HepG2 (cell line): ENCODE data around the gene FAM53B. TPM values are rescaled to one million over a fixed set of nuclear protein-coding genes. Genes with fewer than 3 reads are reported as not detected.

Experiments
- ATAC-seq: fragments of 200-7000 bp; cut with Tn5 transposase; 3 replicates; pipeline ENCODE4 v1.9.1; 2020; ENCODE audit warnings: mild to moderate bottlenecking, moderate library complexity
- BruUV-seq: library from RNA; stranded (reverse); fragments of 400-500 nt; replicated peaks from 2 replicates; lab custom pipeline; 2021; lab: Mats Ljungman, UMichigan
- CTCF ChIA-PET: fragments of 300-600 bp; formaldehyde crosslinking; extraction: SDS; loops from one replicate; lab custom pipeline; 2021; ENCODE audit warnings: low total read pairs, inconsistent platforms, low intra/inter-chr PET ratio; lab: Yijun Ruan, JAX
- POLR2A ChIA-PET: fragments of 350-600 bp; sonication (Branson Sonifier 250); formaldehyde crosslinking; loops from one replicate; lab custom pipeline; 2020; ENCODE audit warnings: antibody characterized with exemption, inconsistent platforms; lab: Yijun Ruan, JAX
- DNase-seq: peaks from one replicate; pipeline ENCODE4 v3.0.0-alpha.2; 2015; ENCODE audit warnings: low spot score
- FAIRE-seq: peaks from 3 replicates; lab custom pipeline; 2011; peaks lifted over from hg19 to GRCh38; lab: Jason Lieb, UNC
- H2AFZ ChIP-seq: one replicate; pipeline ENCODE4 v1.6.1; 2011; ENCODE audit warnings: low read length, inconsistent platforms
- H3K27ac ChIP-seq: fragments of 300-600 bp; 3 replicates; pipeline ENCODE4 v1.8.0; 2011; ENCODE audit warnings: mixed run types, mild to moderate bottlenecking, mixed read lengths, low read length, inconsistent platforms; ENCODE audit not compliant: insufficient read depth; ENCODE audit errors: extremely low read length
- H3K27me3 ChIP-seq, 2 experiments: fragments of 200-600 bp in 1 of 2; 2 replicates in 1 of 2; 3 replicates in 1 of 2; pipeline versions ENCODE4 v1.6.0 to v1.8.0; 2011; ENCODE audit warnings: low read length in 2 of 2, mild to moderate bottlenecking in 2 of 2, moderate library complexity in 2 of 2, inconsistent platforms in 1 of 2; ENCODE audit not compliant: insufficient read depth in 2 of 2, control insufficient read depth in 1 of 2
- H3K36me3 ChIP-seq, 2 experiments: fragments of 200-600 bp in 1 of 2; replicated peaks in 1 of 2; 2 replicates in 1 of 2; 3 replicates in 1 of 2; pipeline versions ENCODE4 v1.5.1 to v1.8.0; 2011; ENCODE audit warnings: low read length in 2 of 2, inconsistent platforms in 1 of 2; ENCODE audit not compliant: insufficient read depth in 2 of 2, control insufficient read depth in 1 of 2
- H3K4me1 ChIP-seq: 2 replicates; pipeline ENCODE4 v1.5.1; 2012; ENCODE audit warnings: low read length, inconsistent platforms; ENCODE audit not compliant: insufficient read depth
- H3K4me2 ChIP-seq: 2 replicates; pipeline ENCODE4 v1.6.0; 2011; ENCODE audit warnings: low read depth, low read length, inconsistent platforms
- H3K4me3 ChIP-seq, 3 experiments: fragments of 200-600 bp in 1 of 3; sonication (generic), shearing (Covaris generic) in 1 of 3; replicated peaks in 1 of 3; 2 replicates each; pipeline ENCODE4 v1.5.1; 2011 to 2016; ENCODE audit warnings: low read length in 3 of 3, inconsistent platforms in 2 of 3, low read depth in 2 of 3, mild to moderate bottlenecking in 2 of 3, control low read depth in 1 of 3, mixed read lengths in 1 of 3; ENCODE audit not compliant: insufficient read depth in 1 of 3
- H3K79me2 ChIP-seq: one replicate; pipeline ENCODE4 v1.6.1; 2011; ENCODE audit warnings: low read length, inconsistent platforms; ENCODE audit not compliant: insufficient read depth
- H3K9ac ChIP-seq: 2 replicates; pipeline ENCODE4 v1.6.0; 2011; ENCODE audit warnings: mild to moderate bottlenecking, low read depth, low read length, inconsistent platforms; ENCODE audit not compliant: insufficient read depth
- H3K9me3 ChIP-seq: 2 replicates; pipeline ENCODE4 v1.5.1; 2012; ENCODE audit warnings: mild to moderate bottlenecking, low read length
- H4K20me1 ChIP-seq: 2 replicates; pipeline ENCODE4 v1.6.0; 2011; ENCODE audit warnings: inconsistent platforms, mild to moderate bottlenecking, low read length, moderate library complexity; ENCODE audit not compliant: insufficient read depth
- ATF1 ChIP-seq: IDR thresholded peaks from 2 replicates; pipeline ENCODE4 v1.6.1; 2016; ENCODE audit warnings: mild to moderate bottlenecking, control low read depth
- ATM ChIP-seq: fragments of 450-650 bp; IDR thresholded peaks from 2 replicates; pipeline ENCODE4 v1.7.1; 2017; ENCODE audit warnings: mild to moderate bottlenecking, borderline replicate concordance
- HNRNPL ChIP-seq: fragments of 200-400 bp; formaldehyde crosslinking; IDR thresholded peaks from 2 replicates; pipeline ENCODE4 v1.6.1; 2017; ENCODE audit warnings: mild to moderate bottlenecking, low read depth, low read length
- MXD4 ChIP-seq: IDR thresholded peaks from 2 replicates; pipeline ENCODE4 v1.6.1; 2016; ENCODE audit warnings: mild to moderate bottlenecking, missing biosample characterization, missing genetic modification reagents
- ZNF558 ChIP-seq: sonication (generic); formaldehyde crosslinking; IDR thresholded peaks from 2 replicates; pipeline ENCODE4 v1.9.0; 2022; ENCODE audit warnings: mild to moderate bottlenecking, missing genetic modification reagents, borderline replicate concordance
- ZNF614 ChIP-seq: IDR thresholded peaks from 2 replicates; pipeline ENCODE4 v1.6.1; 2018; ENCODE audit warnings: missing biosample characterization, missing genetic modification reagents, inconsistent platforms, borderline replicate concordance
- WGBS: methylation state at CpG from one replicate; pipeline ENCODE4 v1.1.6; 2017; ENCODE audit warnings: low lambda C conversion rate; 5-methylcytosine and 5-hydroxymethylcytosine counted together
- in situ Hi-C: cut with HindIII; loops from 2 replicates; pipeline ENCODE4 v1.10.0; 2017; ENCODE audit warnings: low pct_unique_long_range_greater_than_20kb; ENCODE audit not compliant: extremely low pct_ligation_motif_present
- intact Hi-C: fragments of 100-400 bp; cut with micrococcal nuclease; formaldehyde crosslinking; loops from one replicate; pipeline ENCODE4 v1.10.0; 2022; ENCODE audit not compliant: unreplicated experiment
- polyA plus RNA-seq, 8 experiments: library from polyadenylated mRNA; depleted of rRNA in 3 of 8; stranded (reverse) in 7 of 8; unstranded in 1 of 8; fragments of >200 nt; fragmentation: Illumina TruSeq in 4 of 8; extraction: Trizol in 4 of 8; gene quantifications; 2 replicates each; pipeline versions ENCODE4 v1.2.1 to v1.2.3, GENCODE V29; 2011 to 2016; ENCODE audit warnings: low read depth in 4 of 8, missing spikeins in 1 of 8, mixed read lengths in 1 of 8; ENCODE audit not compliant: insufficient read depth in 1 of 8
- total RNA-seq, 5 experiments: library from RNA; depleted of rRNA; stranded (reverse); fragments of >200 nt; fragmentation: Illumina TruSeq; extraction: Trizol; gene quantifications; 2 replicates each; pipeline ENCODE4 v1.2.3, GENCODE V29; 2016; ENCODE audit warnings: low read depth in 1 of 5
- TF ChIP-seq, protein P1 (sequence below): sonication (generic); formaldehyde crosslinking; IDR thresholded peaks from 2 replicates; pipeline ENCODE4 v1.4.0; 2020; ENCODE audit warnings: missing genetic modification reagents
- TF ChIP-seq, protein P2 (sequence below): sonication (generic); formaldehyde crosslinking; IDR thresholded peaks from 2 replicates; pipeline ENCODE4 v1.5.0; 2020; ENCODE audit warnings: missing genetic modification reagents, mild to moderate bottlenecking, borderline replicate concordance

Gene FAM53B
- total and polyA plus RNA-seq, 2 of the 13 experiments (the other 11 are each of a cell fraction or from before 2014, with no cell fraction given), result 6.4 to 19.3 TPM

DNA sequence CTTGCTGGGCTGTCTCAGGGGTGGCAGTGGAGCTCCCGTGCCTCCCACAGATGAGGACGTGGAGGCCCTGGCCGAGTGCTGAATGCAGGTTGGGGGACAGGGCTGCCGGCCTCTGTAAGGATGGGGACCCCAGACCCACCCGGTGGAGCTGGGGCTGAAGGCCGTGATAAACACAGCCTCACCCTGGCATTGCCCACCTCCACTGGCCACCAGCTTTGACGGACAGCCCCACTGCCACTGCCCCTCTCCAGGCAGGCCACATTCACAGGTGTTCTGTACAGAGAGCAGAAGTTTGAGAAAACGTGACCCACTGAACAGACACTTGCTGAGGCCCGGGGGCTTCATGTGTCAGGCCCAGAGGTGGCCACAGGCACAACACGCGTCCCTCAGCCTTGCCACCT, 156.4 kb downstream of the FAM53B start:
- Histone ChIP-seq H3K79me2 (no peaks in the 10 kb centered on the region), H2AFZ (no peak overlapping the region), H3K36me3 (no peaks in the 10 kb centered on the region), H3K27me3 (no peaks in the 10 kb centered on the region), H3K4me2 (no peak overlapping the region), H3K4me1 (peaks cover 53% of the 10 kb centered on the region), H3K9me3 (no peaks in the 10 kb centered on the region), H4K20me1 (no peaks in the 10 kb centered on the region), H3K4me3 (no peak overlapping the region), H3K9ac (no peak overlapping the region), H3K27ac (no peak overlapping the region)
- no peak for FAIRE-seq
- POLR2A ChIA-PET, result no interaction called here
- no TSS peak for BruUV-seq
- DNase-seq, result no peak
- intact Hi-C loops (loop anchor here (2.0 kb wide), 1 partner anchor 21 kb away; no protein-coding TSS in a partner anchor), in situ Hi-C loops (no loop called here)
- CTCF ChIA-PET, result no interaction called here
- TF ChIP-seq ZNF558 (CRISPR knock-in tag), result no peak
- TF ChIP-seq MXD4 (CRISPR knock-in tag), result no peak
- TF ChIP-seq, protein P1, sequence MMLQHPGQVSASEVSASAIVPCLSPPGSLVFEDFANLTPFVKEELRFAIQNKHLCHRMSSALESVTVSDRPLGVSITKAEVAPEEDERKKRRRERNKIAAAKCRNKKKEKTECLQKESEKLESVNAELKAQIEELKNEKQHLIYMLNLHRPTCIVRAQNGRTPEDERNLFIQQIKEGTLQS, result no peak
- TF ChIP-seq ZNF614 (CRISPR knock-in tag), result no peak
- TF ChIP-seq ATF1 (CRISPR knock-in tag), result no peak
- TF ChIP-seq ATM, result no peak
- TF ChIP-seq, protein P2, sequence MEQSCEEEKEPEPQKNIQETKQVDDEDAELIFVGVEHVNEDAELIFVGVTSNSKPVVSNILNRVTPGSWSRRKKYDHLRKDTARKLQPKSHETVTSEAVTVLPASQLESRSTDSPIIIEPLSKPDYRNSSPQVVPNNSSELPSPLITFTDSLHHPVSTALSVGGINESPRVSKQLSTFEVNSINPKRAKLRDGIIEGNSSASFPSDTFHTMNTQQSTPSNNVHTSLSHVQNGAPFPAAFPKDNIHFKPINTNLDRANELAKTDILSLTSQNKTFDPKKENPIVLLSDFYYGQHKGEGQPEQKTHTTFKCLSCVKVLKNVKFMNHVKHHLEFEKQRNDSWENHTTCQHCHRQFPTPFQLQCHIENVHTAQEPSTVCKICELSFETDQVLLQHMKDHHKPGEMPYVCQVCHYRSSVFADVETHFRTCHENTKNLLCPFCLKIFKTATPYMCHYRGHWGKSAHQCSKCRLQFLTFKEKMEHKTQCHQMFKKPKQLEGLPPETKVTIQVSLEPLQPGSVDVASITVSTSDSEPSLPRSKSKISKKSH (CRISPR knock-in tag), result 0 out of 2 replicates have a peak, but pooled peaks have one; percentile 49
- 0 out of 2 replicates have a peak, but pooled peaks have one; percentile 35 for TF ChIP-seq HNRNPL
- 74% methylated on average over 7 of the region's 11 CpGs for WGBS
- no peak for ATAC-seq
